CD4-positive, alpha-beta T cell treated with Interferon alpha-2 for 1 hour (primary cell): Measurements from ENCODE around the gene FOXD4.
"Not testable (repeated sequence)": the region's sequence is repeated elsewhere in the genome, so short reads cannot be mapped to it uniquely, and the experiment has no call there.

Experiments
- DNase-seq, 2 donors: peaks; one replicate each; pipeline ENCODE4 v3.0.0-alpha.2; 2020 to 2022

FOXD4 gene

DNA sequence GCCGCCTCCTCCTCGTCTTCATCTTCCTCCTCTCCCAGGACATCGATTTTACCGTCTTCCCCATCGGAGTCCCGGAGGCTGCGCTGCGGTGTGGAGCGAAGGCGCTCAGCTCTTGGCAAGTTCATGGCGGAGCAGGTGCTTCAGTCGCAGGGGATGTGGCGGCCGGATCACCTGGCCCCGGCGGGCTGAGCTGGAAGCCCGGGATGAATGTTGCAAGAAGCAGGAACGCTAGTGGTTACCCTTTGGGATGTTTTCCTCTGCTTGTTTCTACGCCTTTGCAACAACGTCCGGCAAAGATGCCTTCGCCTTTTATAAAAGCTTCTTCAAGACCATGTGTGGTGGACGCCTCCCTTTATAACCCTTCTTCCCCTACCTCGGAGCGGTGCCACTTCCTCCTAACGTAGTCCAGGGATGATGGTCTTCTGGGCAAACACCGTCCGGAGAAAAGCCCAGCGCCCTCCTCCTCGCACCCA is at the start of gene FOXD4:
FOXD4 (minus strand) TSS at position 423 of the 473 bp plus-strand sequence; CDS start at position 125, 298 bp downstream.
- DNase-seq = not testable (repeated sequence)

DNA sequence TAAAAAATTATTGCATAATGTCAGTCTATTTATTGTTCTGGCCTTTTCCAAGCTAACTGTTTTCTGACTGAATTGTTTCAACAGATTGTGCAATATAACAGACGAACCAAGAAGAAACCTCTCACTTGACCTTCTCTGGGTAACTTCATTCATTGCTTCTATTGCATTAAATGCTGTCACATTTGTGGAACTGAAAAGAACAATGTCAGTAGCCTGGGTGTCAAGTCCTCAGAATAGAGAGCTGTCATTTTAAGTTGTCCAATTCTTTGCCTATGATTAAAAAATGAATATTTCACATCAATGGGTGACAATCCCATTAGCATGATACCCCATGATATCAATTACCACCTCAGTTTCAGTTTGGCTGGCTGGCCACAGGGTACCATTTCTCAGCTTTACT is 41.7 kb upstream of the FOXD4 start:
- DNase-seq = not testable (repeated sequence)

DNA sequence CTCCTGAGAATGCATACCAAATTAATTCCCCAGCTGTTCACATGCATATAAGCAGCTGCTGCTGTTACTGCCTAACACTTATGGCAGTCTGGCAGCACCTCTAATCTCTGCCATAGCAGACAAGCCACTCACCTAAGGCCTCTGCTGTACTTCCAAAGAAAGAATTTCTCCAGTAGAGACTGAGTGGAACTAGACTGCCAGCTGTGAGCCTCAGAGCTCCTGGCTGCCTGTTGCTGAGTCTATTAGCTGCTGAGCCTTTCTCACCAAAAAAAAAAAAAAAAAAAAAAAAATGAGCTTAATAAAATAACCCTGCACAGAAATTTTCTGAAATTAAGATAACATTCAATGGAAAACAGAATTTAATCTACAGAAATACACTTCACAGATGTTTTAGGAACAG is 33.0 kb upstream of the FOXD4 start:
- not testable (repeated sequence) for DNase-seq

DNA sequence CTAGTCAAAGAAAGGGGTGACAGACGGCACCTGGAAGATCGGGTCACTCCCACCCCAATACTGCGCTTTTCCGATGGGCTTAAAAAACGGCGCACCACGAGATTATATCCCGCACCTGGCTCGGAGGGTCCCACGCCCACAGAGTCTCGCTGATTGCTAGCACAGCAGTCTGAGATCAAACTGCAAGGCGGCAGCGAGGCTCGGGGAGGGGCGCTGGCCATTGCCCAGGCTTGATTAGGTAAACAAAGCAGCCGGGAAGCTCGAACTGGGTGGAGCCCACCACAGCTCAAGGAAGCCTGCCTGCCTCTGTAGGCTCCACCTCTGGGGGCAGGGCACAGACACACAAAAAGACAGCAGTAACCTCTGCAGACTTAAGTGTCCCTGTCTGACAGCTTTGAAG is 21.7 kb upstream of the FOXD4 start:
- not testable (repeated sequence) for DNase-seq

DNA sequence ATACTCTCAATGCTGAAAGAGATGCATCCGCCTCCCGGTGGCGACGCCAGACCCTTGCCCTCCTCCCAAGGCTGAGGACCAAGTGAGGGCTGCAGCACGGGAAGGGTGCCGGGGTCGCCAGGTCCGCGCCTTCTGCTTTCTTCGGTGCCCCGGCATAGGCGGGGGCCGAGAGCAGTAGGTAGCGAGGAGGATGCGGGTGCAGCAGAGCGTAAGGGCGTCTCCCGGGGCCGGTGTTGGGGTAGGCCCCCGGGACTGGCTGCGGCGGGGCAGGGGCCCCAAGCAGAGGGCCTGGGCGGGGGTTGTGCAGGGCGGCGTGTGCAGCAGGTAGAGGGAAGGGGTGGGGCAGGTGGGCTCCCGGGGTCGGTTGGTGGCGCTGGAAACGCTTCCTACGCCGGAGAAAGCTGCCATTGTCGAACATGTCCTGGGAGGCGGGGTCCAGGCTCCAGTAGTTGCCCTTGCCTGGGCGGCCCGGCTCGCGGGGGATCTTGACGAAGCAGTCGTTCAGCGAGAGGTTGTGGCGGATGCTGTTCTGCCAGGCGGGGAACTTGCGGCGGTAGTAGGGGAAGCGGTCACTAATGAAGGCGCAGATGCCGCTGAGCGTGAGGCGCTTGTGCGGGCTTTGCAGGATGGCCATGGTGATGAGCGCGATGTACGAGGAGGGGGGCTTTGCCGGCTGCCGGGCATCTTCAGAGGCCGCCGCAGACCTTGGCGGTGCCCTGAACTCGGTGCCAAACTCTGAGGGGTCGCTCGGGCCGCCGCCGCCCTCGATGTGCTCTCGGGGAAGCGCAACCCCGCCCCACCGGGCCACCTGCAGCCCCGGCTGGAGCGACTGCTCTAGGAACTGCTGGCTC is 848 bp downstream of the FOXD4 start:
- DNase-seq = not testable (repeated sequence)

DNA sequence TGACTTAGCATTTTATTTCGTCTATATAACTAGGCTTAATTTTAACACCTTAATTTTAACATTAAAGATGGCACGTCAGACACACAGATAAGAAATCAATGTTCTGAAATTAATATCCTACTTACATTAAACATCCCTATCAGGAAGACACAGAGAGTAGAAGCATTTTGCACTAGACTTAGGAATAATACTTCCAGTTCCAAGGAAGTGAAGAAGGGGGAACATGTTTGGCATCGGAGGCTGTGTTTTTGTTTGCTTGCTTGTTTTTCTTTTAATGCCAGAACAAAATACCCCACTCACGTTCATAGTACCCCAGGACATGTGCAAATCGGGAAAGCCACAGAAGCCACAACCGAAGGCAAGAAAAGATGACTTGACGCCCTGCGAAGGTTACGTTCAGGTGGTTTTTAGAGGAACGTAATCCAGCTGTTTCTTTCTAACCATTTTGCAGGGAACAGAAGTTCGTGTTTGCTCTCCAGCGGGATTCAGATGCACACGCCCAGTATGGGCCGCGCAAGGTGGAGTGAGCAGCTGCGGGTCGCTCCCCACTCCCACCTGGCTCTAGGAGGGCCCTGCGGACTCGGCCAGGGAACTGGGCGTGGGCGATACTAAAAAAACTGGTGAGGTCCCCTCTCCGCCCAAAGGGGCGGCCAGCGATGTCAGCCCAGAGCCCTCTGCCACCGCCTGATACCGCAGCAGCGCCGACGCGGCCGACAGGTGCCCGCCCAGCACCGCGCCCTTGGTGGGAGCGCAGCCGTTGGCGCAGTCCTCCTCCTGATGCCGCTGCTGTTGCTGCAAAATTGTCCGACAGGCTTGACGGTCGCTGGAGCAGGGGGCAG is 1.8 kb downstream of the FOXD4 start:
- not testable (repeated sequence) for DNase-seq

DNA sequence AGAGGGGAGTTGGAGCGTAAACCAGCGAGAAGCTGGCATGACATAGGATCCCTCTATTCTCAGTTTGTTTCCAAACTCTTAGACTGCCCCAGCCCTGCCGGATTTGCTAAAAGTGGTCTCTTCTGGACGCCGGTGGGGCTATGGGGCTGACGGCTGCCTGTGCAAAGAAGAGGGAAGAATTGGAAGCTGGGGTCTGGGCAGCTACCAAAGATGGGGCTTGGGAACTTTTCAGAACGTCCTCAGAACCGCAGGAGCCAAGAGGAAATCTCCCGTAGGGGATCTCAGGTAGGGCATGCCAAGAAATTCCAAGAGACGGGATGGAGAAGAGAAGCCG is 3.1 kb downstream of the FOXD4 start:
- not testable (repeated sequence) for DNase-seq

DNA sequence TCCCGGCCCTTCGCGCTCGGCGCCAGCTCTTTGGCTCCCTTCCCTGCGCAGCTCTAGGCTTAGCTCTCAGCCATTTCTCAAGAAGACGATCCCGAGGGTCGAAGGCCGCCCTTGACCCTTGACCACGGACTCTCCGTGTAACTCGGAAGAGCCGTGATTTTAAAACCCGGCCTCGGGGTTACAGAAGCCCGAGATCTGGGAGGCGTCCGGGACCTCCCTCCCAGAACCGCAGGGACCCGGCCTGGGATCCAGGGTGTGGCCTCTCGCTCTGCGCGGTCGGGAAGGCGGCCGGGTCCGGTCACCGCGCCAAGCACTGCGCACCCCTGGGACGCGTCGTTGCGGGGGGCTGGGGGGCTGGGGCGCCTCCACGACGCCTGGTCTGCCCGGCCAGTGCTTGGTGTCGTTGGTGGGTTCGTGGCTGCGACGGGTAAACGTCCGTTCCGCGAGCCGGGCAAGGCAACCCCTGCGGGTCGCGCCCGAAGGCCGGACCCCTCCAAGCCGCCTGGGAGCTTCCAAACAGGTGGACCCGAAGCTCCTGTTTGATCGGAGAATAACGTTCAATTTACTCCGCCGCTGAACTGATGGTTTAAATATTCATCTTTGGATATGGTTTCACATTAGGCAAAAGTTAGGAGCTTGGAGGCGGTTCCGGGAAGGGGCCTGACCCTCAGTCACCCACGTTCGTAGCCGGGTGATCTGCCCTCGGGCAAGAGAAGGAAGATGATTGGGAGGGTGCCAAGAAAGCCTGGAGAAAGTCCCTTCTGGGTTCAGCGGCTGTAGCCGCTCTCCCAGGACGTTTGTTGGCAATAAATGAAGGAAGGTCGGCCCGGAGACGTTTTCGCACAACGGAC is 3.7 kb downstream of the FOXD4 start:
- DNase-seq = not testable (repeated sequence)

DNA sequence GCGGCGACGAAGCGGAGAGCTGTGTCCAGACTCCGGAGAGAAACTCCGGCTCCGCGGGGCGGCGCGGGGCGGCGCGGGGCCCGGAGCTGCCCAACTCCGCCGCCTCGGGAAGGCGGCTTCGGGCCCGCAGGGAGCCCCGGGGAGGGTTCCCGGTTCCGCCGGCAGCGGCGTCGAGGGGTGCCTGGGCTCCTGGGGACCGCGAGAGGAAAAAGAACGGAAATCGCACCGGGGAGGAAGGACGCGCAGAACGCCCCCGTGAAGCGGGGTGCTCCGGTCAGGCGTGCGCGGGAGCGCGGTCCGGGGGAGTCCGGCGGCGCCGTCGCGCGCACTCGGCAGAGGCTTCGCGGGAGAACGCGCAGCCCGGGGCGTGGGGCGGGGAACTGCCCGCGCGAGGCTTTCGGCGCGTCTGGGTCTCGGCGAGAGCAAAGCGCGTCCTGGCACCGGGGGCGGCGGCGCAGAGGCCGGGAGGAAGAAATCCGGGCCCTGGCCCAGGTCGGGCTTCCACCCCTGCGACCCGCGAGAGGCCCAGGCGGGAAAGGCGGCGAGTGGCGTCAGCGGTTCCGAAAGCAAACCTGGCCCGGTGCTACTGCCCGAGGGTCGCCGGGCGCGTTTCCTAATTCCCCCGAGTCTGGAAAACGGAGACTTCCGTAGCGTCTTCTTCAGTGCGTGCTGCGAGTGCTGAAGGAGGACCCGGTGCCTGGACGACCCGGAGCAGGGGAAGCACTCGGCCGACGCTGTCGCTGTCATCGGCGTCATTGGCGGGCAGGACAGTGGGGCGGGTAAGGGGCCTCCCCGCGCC is 4.5 kb downstream of the FOXD4 start:
- DNase-seq = peak; percentile 40 to 41

DNA sequence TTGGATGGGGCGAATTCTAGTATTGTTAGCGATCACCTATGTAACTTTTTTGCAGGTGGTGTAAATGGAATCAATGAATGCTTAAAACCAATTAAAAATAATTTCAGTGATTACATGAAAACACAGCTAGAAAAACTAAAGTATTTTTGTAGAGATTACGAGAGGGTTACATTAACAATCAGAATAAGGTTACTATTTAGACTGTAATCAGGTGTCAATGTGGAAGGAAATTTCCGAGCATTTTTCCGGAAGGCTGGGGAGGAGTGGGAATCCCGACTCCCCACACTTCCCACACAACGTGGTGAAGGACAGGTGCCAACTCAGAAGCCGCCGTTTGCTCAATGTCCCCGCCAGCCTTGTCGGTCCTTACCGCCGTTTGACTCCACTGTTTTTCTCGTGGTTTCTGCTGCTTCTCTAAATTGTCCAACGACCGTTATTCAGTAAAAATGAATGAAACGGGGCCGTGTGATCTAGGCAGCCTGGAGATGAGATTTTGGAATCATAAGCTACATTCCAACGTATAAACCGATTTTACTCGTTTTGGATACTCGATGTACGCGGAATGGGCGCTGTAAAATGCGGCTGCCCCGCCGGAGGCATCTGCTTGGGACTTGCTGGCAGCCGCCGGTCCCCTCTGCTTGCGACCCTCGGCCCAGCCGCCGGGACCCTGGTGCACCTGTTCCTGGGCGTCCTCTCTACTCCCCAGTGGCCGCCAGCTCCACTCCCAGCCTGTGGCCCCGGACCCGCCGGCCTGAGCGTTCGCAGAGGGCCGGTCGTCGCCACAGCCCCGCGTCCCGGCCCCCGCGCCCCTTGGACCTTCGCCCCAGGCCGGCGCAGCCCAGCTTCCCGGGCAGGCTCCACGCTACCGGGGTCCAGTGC is 5.4 kb downstream of the FOXD4 start:
- DNase-seq = not testable (repeated sequence)

DNA sequence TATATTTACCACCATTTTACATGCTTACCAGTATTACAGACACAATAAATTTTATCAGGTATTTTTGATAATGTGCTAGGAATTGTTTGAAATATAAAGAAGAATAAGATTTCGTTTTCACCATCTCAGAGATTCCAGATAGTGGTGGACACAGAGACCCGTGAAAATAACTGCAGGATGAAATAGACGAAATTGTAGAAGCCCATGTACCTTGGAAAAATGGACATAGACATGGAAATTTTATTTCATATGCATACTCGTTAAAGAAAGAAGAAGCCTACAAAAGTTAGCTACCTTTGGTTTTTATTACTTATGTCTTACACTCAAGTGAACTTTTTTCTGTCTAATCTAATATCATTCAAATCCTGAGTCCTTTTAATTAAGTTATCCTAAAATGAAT is 7.5 kb downstream of the FOXD4 start:
- DNase-seq = not testable (repeated sequence)

DNA sequence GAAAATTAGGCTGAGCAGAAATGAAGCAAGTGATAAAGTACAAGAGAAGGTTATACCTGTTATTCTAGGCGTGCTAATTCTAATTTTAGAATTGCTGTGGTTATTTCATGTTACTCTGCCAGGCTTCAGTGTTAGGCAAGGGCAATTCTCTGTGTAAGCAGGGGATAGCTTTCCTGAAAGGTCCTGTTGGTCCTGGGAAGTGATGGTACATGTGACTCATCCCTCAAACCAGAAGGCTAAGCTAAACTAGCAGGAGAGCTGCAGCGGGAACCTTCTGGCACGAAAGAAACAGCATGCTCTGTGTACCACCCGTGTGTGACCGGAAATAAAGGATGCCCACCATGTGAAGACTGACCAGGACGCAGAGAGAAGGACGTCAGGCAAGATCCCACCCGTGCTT is 8.7 kb downstream of the FOXD4 start:
- not testable (repeated sequence) for DNase-seq

DNA sequence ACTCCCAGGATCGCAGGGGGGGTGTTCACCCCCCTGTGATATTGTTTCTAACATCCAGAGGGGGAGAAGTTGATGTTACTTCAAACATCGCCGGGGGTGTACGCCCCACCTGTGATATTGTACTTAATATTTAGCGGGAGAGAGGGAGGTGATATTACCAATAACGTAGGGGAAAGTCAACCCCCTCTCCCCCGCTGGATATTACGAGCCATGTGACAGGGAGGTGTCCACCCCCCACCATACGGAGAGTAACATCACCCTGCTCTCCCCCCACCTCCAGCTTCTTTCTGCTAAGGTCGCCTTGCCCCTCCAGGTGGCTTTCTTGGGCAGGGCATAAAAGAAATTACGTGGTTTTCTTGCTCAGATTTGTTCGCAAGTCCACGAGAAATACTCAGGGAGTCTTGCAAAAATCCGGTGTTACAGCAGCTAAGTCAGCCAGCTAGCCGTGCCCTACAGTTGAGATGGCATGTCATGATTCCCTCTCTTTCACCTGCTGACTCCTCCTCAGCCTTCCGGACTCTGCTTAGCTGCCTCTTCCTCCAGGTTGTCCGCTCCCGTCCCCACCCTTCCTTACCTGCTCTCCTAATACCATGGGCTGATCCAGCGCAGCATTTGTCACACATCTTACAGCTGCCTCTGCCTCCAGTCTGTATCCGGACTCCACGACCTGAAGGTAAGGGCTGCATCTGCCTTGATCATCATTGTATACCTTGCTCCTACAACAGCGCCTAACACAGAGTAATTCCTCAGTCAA is 9.3 kb downstream of the FOXD4 start:
- DNase-seq = not testable (repeated sequence)

DNA sequence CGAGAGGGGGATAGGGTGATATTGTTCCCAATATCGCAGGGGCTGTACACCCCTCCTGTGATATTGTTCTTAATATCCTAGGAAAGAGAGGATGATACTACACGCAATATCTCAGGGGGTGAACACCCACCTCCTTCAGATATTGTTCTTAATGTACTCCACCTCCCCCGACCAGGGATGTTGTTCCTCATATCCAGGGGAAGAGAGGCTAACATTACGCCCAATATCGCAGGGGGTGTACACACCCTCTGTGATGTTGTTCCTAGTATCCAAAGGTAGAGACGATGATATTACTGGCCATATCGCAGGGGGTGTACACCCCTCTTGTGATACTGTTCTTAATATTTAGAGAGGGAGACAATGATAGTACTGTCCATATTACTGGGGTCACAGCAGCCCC is 12.2 kb downstream of the FOXD4 start:
- not testable (repeated sequence) for DNase-seq

DNA sequence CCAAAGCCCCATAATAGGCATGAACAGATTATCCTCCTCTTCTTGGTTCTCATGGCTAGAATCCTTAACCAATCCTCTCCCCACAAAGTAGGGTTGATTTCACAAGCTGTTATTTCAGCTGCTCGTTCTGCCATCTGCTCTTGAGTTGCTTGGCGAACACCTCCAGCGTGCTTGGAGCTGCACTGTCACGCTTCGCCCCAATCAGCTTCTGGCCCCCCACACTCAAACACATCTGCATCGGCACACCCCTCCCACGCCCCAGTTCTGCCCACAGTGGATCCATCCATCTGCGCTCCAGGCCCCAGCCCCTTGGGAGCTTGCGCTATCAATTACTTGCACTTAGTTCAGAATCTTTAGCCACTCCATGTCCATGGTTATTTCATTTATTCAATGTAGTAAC is 17.8 kb downstream of the FOXD4 start:
- not testable (repeated sequence) for DNase-seq

DNA sequence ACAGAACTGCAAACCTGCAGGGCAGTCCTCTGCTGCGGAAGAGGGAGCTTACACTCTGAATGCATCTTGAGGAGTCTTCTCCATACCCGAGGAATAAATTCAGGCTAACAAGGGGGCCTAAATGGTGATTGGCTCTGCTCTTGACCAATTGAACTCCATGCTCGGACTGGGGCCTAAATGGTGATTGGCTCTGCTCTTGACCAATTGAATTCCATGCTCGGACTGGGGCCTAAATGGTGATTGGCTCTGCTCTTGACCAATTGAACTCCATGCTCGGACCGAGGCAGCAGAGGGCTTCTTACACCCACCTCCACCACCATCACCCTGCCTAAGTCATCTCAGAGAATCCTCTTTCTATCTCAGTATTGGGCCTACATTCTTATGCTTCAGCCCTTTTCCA is 18.4 kb downstream of the FOXD4 start:
- DNase-seq = not testable (repeated sequence)

DNA sequence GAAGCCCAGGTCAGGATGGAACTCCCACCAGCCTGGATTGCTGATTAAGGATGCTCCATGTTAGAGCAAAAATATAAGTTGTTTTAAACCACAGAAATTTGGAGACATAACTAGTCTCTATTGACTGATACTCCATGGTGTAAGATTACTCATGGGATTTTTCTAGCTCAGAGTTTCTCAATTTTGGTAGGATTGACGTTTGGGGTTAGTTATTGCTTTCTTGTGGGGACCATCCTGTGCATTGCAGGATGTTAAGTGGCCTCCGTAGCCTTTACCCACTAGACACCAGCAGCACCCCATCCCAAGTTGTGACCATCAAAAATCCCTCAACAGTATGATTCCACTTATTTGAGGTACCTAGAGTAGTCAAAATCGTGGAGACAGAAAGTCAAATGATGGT is 19.4 kb downstream of the FOXD4 start:
- DNase-seq = not testable (repeated sequence)

DNA sequence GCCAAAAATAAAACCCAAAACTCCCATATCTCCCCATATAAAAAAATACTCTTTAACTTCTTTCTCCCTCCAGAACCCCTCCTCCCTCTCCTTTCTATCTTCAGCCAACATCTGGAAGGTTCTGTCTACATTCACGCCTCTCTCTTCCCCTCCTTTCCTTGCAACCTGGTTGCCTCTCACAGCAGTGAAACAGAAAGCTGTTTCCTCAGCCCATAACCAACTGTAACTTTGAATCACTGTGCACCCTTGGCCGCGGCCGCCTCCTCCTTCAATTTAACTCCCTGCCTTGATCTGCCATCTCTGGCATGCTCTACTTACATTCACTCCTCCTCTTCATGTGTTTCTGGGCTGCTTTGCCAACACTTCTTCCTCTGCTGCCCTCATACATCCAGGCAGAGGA is 23.2 kb downstream of the FOXD4 start:
- not testable (repeated sequence) for DNase-seq

DNA sequence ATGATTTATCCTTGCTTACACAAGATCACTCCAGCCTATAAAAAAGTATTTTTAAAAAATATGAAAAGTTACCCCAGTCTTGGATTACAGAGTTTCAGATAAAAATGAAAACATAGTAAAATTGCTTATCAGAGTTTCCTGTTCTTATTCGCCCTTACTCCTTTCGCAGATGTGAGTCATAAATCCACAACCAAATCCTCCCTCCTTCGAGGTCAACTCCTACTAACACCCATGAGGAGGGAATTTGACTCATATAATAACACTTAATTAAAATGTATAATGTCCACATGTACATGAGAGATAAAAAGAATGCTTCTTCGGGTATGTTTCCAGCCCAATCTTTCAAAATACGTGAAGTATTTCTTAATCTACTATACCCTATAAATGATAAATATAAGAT is 23.9 kb downstream of the FOXD4 start:
- DNase-seq = not testable (repeated sequence)

DNA sequence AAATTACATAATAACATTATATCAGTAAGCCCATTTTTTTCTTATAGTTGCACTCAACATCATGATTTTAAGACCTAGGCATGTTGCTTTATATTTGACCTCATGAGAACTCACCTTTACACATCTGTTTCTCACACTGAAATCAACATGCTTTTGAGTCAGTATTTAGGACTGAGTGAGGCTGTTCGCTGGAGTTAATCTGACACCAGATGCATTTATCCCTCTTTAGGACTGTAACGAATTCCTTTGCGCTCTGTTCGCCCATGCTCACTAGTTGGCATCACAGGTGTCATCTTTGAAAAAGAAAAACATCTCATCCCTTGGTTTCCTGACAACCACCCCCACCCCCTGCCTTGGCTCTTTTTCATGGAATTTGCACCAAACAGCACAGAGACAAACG is 24.3 kb downstream of the FOXD4 start:
- DNase-seq = not testable (repeated sequence)
